Fibroblast of mammary gland (primary cell): ENCODE measurements around the gene B4GALNT2.
"Not testable (repeated sequence)": the region's sequence is repeated elsewhere in the genome, so short reads cannot be mapped to it uniquely, and the experiment has no call there.

Experiments
- DNase-seq: peaks from one replicate; pipeline ENCODE4 v3.0.0-alpha.2; 2010; ENCODE audit warnings: low read depth
- H3K4me3 ChIP-seq: 2 replicates; pipeline ENCODE4 v1.5.1; 2011; ENCODE audit warnings: low read depth, mild to moderate bottlenecking, low read length, moderate library complexity; ENCODE audit not compliant: control insufficient read depth
- TF ChIP-seq, protein P1 (sequence below): conservative IDR thresholded peaks from 2 replicates; pipeline ENCODE4 v1.5.1; 2011; ENCODE audit warnings: low read depth, low read length, inconsistent platforms; ENCODE audit not compliant: control insufficient read depth, insufficient read depth

The B4GALNT2 gene

DNA sequence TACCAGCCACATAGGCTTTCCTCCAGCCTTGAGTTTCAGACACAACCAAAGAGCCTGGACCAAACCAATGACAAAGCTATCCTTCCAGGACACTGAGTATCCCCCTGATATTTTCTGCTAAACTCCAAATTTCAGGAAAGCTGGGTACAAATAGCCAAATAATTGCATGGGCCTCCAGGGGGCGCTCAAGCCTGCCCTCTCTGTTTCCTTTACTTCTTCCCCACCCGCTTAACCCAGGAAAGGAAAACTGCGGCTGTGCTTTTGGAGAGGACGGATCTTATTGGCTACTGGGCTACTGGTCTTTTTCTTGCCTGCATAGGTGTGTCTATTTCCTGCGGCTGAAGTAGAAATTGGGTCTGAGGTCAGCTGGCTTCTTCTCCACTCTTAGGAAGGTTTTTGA is 47.7 kb downstream of the B4GALNT2 start:
- TF ChIP-seq, protein P1, sequence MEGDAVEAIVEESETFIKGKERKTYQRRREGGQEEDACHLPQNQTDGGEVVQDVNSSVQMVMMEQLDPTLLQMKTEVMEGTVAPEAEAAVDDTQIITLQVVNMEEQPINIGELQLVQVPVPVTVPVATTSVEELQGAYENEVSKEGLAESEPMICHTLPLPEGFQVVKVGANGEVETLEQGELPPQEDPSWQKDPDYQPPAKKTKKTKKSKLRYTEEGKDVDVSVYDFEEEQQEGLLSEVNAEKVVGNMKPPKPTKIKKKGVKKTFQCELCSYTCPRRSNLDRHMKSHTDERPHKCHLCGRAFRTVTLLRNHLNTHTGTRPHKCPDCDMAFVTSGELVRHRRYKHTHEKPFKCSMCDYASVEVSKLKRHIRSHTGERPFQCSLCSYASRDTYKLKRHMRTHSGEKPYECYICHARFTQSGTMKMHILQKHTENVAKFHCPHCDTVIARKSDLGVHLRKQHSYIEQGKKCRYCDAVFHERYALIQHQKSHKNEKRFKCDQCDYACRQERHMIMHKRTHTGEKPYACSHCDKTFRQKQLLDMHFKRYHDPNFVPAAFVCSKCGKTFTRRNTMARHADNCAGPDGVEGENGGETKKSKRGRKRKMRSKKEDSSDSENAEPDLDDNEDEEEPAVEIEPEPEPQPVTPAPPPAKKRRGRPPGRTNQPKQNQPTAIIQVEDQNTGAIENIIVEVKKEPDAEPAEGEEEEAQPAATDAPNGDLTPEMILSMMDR = peak; percentile 91
- peak; percentile 64 for DNase-seq
- no peak overlapping the region for H3K4me3 ChIP-seq

DNA sequence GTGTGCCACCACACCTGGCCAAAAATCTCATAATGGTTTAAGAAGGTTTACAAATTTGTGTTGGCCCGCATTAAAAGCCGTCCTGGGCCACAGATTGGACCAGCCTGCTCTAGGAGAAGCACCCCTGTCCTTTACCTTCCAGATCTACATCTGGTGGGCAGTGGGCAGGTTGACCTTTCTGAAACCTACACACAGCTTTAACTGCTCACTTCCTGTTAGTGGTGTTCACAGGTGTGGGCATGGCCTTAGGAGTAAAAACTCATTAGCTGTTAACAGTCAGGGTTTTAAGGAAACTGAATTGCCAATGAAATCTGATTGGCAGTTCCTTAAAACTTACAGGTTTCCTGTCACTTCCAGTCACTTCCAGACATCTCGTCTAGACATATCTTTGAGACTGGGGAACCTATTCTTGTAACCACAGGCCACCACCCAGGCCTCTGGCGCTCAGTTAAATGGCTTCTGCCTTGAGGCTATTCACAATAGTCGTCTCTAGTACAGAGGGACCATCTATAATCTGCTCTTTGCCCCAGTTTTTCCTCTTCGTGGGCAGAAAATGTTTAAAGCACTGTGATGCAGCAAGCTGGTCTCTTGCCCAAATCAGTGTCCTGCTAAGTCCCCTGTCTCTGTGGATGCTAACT is 48.5 kb downstream of the B4GALNT2 start:
- TF ChIP-seq, protein P1 = no peak
- H3K4me3 ChIP-seq = no peak overlapping the region
- DNase-seq = no peak

DNA sequence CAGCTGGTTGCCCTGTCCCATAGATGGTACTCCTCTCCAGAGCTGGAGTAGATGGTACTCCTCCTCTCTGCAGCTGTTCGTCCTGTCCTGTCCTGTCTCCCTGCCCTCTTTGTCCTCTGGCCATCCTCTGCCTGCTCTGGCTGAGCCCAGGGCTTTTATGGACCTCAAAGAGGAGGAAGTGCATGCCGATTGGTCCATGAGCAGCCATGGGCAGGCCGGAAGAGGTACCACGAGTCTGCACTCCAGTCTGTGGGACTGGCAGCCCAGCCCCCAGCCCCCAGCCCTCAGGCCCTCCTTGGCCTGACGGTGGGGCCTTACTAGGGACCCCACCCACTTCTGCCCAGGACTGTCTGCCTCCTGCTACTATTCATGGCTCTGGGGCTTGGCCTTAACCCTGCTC is 50.8 kb downstream of the B4GALNT2 start:
- no peak overlapping the region for H3K4me3 ChIP-seq
- TF ChIP-seq, protein P1 = no peak
- no peak for DNase-seq

DNA sequence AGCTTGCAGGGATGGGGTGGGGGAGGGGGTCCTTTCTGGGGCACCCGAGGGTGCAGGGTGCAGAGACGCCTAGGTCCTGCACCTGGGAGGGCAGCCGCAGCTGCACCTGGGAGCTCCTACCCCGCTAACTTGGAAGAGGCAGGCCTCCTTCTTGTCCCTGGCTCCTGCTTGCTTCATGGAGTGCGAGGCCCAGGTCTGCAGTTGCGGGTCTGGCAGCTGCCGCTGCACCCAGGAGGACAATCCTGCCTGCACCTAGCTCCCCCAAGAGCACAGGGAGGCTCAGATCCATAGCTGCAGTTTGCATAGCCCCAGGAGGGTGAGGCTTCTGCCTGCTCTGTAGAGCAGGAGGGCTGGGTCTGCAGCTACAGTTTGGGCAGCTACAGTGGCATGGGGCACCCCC is 51.2 kb downstream of the B4GALNT2 start:
- no peak for DNase-seq
- TF ChIP-seq, protein P1 = no peak
- no peak overlapping the region for H3K4me3 ChIP-seq

DNA sequence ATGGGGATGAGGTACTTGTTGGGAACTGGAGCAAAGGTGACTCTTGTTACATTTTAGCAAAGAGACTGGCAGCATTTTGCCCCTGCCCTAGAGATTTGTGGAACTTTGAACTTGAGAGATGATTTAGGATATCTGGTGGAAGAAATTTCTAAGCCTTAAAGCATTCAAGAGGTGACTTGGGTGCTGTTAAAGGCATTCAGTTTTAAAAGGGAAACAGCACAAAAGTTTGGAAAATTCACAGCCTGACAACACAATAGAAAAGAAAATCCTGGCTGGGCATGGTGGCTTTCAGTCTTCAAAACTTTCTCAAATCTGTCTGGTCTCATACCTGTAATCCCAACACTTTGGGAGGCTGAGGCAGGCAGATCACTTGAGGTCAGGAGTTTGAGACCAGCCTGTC is 52.0 kb downstream of the B4GALNT2 start:
- DNase-seq, H3K4me3 ChIP-seq: not testable (repeated sequence)

DNA sequence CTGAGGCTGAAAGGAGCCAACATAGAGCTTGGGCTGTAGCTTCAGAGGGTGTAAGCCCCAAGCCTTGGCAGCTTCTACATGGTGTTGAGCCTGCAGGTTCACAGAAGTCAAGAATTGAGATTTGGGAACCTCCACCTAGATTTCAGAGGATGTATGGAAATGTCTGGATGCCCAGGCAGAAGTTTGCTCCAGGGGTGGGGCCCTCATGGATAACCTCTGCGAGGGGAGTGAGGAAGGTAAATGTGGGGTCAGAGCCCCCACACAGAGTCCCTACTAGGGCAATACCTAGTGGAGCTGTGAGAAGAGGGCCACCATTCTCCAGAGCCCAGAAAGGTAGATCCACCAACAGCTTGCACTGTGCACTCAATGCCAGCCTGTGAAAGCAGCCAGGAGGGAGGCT is 52.8 kb downstream of the B4GALNT2 start:
- not testable (repeated sequence) for DNase-seq

DNA sequence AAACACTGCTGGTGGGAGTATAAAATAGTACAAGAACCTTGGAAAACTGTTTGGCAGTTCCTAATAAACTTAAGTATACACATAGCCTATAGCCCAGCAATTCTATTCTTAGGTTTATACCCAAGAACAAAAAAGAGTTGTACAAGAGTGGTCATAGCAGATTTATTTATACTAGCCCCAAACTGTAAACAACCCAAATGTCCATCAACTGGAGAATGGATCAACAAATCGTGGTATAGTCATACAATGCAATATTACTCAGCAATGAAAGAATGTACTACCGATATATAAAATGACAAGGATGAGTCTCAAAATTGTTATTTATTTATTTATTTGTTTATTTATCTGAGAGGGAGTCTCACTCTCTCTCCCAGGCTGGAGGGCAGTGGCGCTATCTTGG is 54.7 kb downstream of the B4GALNT2 start:
- DNase-seq = no peak
- TF ChIP-seq, protein P1 = no peak
- H3K4me3 ChIP-seq = no peak overlapping the region

More for the DNA sequence above, 52.8 kb downstream of the B4GALNT2 start:
- H3K4me3 ChIP-seq = not testable (repeated sequence)

DNA sequence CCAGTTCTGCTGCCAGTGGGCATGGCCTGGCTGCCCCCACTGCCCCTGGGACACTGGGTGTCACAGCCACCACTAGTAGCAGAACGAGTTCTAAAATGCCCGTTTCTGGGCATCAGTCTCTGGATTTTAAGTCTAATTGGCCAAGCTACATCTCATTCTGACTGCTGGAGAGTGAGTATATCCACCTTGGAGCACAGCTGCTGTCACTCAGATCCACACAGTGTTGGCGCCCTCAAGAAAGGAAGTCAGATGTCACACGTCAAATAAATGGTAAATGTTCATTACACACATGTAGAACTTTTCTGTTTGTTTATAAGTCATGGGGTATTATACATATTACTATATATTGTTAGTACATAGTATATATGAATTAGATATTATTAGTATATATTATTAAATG is 58.4 kb downstream of the B4GALNT2 start:
- DNase-seq = no peak
- H3K4me3 ChIP-seq = no peak overlapping the region
- TF ChIP-seq, protein P1 = no peak
